Keratinocyte (primary cell): Measurements from ENCODE around the gene SNTB2. TPM values are rescaled to one million over a fixed set of nuclear protein-coding genes. Genes with fewer than 3 reads are reported as not detected.

Source experiments
- DNase-seq: peaks from one replicate; pipeline ENCODE4 v3.0.0-alpha.2; 2011; ENCODE audit warnings: low read depth, missing footprints, low spot score
- FAIRE-seq: peaks from 2 replicates; lab custom pipeline; 2011; peaks lifted over from hg19 to GRCh38; lab: Jason Lieb, UNC
- H2AFZ ChIP-seq: 2 replicates; pipeline ENCODE4 v1.6.0; 2012; ENCODE audit warnings: low read length, control low read depth, inconsistent platforms; ENCODE audit not compliant: control insufficient read depth
- H3K27ac ChIP-seq: 2 replicates; pipeline ENCODE4 v1.5.1; 2011; ENCODE audit warnings: low read length; ENCODE audit not compliant: control insufficient read depth, insufficient read depth
- H3K27me3 ChIP-seq: 3 replicates; pipeline ENCODE4 v1.6.0; 2011; ENCODE audit warnings: low read length; ENCODE audit not compliant: control insufficient read depth, insufficient read depth; ENCODE audit errors: extremely low read depth
- H3K36me3 ChIP-seq, 2 experiments: 2 replicates in 1 of 2; 3 replicates in 1 of 2; pipeline ENCODE4 v1.5.1; 2011; ENCODE audit warnings: low read length in 2 of 2, mild to moderate bottlenecking in 1 of 2; ENCODE audit not compliant: control insufficient read depth in 2 of 2, insufficient read depth in 2 of 2; ENCODE audit errors: extremely low read depth in 1 of 2
- H3K4me1 ChIP-seq: 3 replicates; pipeline ENCODE4 v1.5.1; 2011; ENCODE audit warnings: low read length; ENCODE audit not compliant: control insufficient read depth, insufficient read depth; ENCODE audit errors: extremely low read depth
- H3K4me2 ChIP-seq: 3 replicates; pipeline ENCODE4 v1.6.0; 2011; ENCODE audit warnings: low read depth, low read length; ENCODE audit not compliant: control insufficient read depth, insufficient read depth; ENCODE audit errors: extremely low read depth
- H3K4me3 ChIP-seq, 3 experiments: fragments of 200-600 bp in 1 of 3; sonication (generic) in 1 of 3; 2 replicates in 2 of 3; 3 replicates in 1 of 3; pipeline ENCODE4 v1.5.1; 2011 to 2016; ENCODE audit warnings: low read length in 3 of 3, mild to moderate bottlenecking in 3 of 3, control low read depth in 2 of 3, inconsistent platforms in 1 of 3, low read depth in 1 of 3, mixed read lengths in 1 of 3, mixed run types in 1 of 3, moderate library complexity in 1 of 3; ENCODE audit not compliant: control insufficient read depth in 2 of 3, insufficient read depth in 2 of 3; ENCODE audit errors: extremely low read depth in 1 of 3
- H3K79me2 ChIP-seq: 2 replicates; pipeline ENCODE4 v1.6.0; 2012; ENCODE audit warnings: low read length; ENCODE audit not compliant: control insufficient read depth, insufficient read depth
- H3K9ac ChIP-seq: 3 replicates; pipeline ENCODE4 v1.6.0; 2011; ENCODE audit warnings: low read length; ENCODE audit not compliant: control insufficient read depth, insufficient read depth; ENCODE audit errors: extremely low read depth
- H3K9me1 ChIP-seq: 3 replicates; pipeline ENCODE4 v1.6.0; 2011; ENCODE audit warnings: low read length; ENCODE audit not compliant: control insufficient read depth, insufficient read depth; ENCODE audit errors: extremely low read depth
- H3K9me3 ChIP-seq: 2 replicates; pipeline ENCODE4 v1.5.1; 2012; ENCODE audit warnings: low read depth, low read length; ENCODE audit not compliant: control insufficient read depth
- H4K20me1 ChIP-seq: 3 replicates; pipeline ENCODE4 v1.6.0; 2011; ENCODE audit warnings: low read length; ENCODE audit not compliant: control insufficient read depth, insufficient read depth; ENCODE audit errors: extremely low read depth
- EZH2 ChIP-seq: IDR thresholded peaks from one replicate; pipeline ENCODE4 v1.6.1; 2012; ENCODE audit warnings: inconsistent platforms, mild to moderate bottlenecking, low read length, moderate library complexity
- dilution Hi-C: fragments of 300-500 bp; cut with MboI; formaldehyde crosslinking; loops from one replicate; pipeline ENCODE4 v1.7.0; 2020; ENCODE audit warnings: low sequenced_read_pairs; ENCODE audit not compliant: extremely low pct_ligation_motif_present
- polyA plus RNA-seq, 5 experiments: library from polyadenylated mRNA; depleted of rRNA in 3 of 5; stranded (reverse) in 3 of 5; stranded (forward) in 1 of 5; unstranded in 1 of 5; fragments of >200 nt; gene quantifications; 1 replicate in 1 of 5; 2 replicates in 3 of 5; 3 replicates in 1 of 5; pipeline versions ENCODE4 v1.2.1 to v1.2.3, GENCODE V29; 2011 to 2012; ENCODE audit warnings: missing spikeins in 2 of 5, low read depth in 1 of 5, low replicate concordance in 1 of 5
- TF ChIP-seq, protein P1 (sequence below), 3 experiments: IDR thresholded peaks in 1 of 3; conservative IDR thresholded peaks in 1 of 3; optimal IDR thresholded peaks in 1 of 3; 2 replicates in 2 of 3; 3 replicates in 1 of 3; pipeline versions ENCODE3 to v1.5.1; 2011; ENCODE audit warnings: low read length in 3 of 3, mild to moderate bottlenecking in 3 of 3, moderate library complexity in 2 of 3, control low read depth in 1 of 3, inconsistent platforms in 1 of 3; ENCODE audit not compliant: insufficient read depth in 2 of 3; ENCODE audit errors: extremely low read depth in 1 of 3

SNTB2 gene
- polyA plus RNA-seq, 1 donor (not counting 4 experiments of a cell fraction or from before 2014, with no cell fraction given), result 15.9 TPM

- Histone ChIP-seq H4K20me1 (no peaks in the 10 kb centered on the region), H3K4me1 (peaks cover 32% of the 10 kb centered on the region)
These were observed 4.2 kb downstream of the SNTB2 start for GRCh38 chr16:69191136-69191535.

DNA sequence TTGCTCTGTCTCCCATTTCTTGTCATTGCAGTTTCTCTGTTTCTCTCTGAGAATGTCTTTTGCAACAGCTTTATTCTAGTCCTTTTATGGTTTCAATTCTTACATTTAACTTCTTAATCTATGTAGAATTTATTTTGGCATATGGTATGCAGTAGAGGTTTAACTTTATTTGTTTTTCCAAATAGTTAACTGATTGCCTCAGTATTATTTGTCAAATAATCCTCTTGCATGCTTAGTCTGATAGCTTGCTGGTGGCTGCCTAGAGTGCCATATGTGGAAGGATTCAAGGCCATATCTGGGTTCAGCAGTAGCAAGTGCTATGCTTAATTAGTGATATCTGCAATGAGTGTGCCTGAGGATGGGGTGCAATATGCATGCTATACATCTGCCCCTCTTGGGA is 6.9 kb downstream of the SNTB2 start:
- TF ChIP-seq, protein P1, sequence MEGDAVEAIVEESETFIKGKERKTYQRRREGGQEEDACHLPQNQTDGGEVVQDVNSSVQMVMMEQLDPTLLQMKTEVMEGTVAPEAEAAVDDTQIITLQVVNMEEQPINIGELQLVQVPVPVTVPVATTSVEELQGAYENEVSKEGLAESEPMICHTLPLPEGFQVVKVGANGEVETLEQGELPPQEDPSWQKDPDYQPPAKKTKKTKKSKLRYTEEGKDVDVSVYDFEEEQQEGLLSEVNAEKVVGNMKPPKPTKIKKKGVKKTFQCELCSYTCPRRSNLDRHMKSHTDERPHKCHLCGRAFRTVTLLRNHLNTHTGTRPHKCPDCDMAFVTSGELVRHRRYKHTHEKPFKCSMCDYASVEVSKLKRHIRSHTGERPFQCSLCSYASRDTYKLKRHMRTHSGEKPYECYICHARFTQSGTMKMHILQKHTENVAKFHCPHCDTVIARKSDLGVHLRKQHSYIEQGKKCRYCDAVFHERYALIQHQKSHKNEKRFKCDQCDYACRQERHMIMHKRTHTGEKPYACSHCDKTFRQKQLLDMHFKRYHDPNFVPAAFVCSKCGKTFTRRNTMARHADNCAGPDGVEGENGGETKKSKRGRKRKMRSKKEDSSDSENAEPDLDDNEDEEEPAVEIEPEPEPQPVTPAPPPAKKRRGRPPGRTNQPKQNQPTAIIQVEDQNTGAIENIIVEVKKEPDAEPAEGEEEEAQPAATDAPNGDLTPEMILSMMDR (optimal IDR thresholded peaks at IDR 0.05 in 1 of 3, IDR thresholded peaks at IDR 0.05 in 1 of 3, conservative IDR thresholded peaks at IDR 0.05 in 1 of 3; ENCODE audit: extremely low read depth in 1 of 3, insufficient read depth in 2 of 3, low read length in 3 of 3), result no peak
- no peak for TF ChIP-seq EZH2
- Histone ChIP-seq H3K27me3 (no peaks in the 10 kb centered on the region), H3K79me2 (peaks cover 78% of the 10 kb centered on the region), H3K36me3 (no peaks in the 10 kb centered on the region), H3K9me3 (no peaks in the 10 kb centered on the region), H3K4me1 (peaks cover 25% of the 10 kb centered on the region), H3K9me1 (no peaks in the 10 kb centered on the region), H2AFZ (no peak overlapping the region), H3K9ac (no peak overlapping the region), H3K27ac (no peak overlapping the region), H3K4me3 (no peak overlapping the region), H4K20me1 (no peaks in the 10 kb centered on the region), H3K4me2 (no peak overlapping the region)
- no peak for FAIRE-seq
- dilution Hi-C loops, result no loop called here
- no peak for DNase-seq

More at GRCh38 chr16:69191136-69191535, 4.2 kb downstream of the SNTB2 start:
- no peaks in the 10 kb centered on the region for H3K9me1 ChIP-seq
- H2AFZ ChIP-seq, result no peak overlapping the region
- H3K27me3 ChIP-seq, result no peaks in the 10 kb centered on the region
- H3K4me3 ChIP-seq, result no peak overlapping the region
- no peaks in the 10 kb centered on the region for H3K9me3 ChIP-seq
- TF ChIP-seq, protein P1 (optimal IDR thresholded peaks at IDR 0.05 in 1 of 3, IDR thresholded peaks at IDR 0.05 in 1 of 3, conservative IDR thresholded peaks at IDR 0.05 in 1 of 3; ENCODE audit: extremely low read depth in 1 of 3, insufficient read depth in 2 of 3, low read length in 3 of 3), result no peak
- no peak for TF ChIP-seq EZH2
- no peak overlapping the region for H3K4me2 ChIP-seq
- dilution Hi-C loops, result no loop called here
- H3K9ac ChIP-seq, result no peak overlapping the region
- no peaks in the 10 kb centered on the region for H3K36me3 ChIP-seq
- no peak overlapping the region for H3K27ac ChIP-seq
- no peak for DNase-seq
- H3K79me2 ChIP-seq, result peaks cover 71% of the 10 kb centered on the region
- FAIRE-seq, result no peak
